8988T (cell line): ENCODE measurements around the gene PCP4L1.
A peak's percentile ranks its signal among the peaks of the same experiment; 100 is the strongest.
"Not testable (repeated sequence)": the region's sequence is repeated elsewhere in the genome, so short reads cannot be mapped to it uniquely, and the experiment has no call there.

Experiments used
- DNase-seq: peaks from one replicate; pipeline ENCODE4 v3.0.0; 2011

PCP4L1 gene

GRCh38 chr1:161274874-161275273 lies 16.3 kb downstream of the PCP4L1 start:
- DNase-seq, result no peak

DNA sequence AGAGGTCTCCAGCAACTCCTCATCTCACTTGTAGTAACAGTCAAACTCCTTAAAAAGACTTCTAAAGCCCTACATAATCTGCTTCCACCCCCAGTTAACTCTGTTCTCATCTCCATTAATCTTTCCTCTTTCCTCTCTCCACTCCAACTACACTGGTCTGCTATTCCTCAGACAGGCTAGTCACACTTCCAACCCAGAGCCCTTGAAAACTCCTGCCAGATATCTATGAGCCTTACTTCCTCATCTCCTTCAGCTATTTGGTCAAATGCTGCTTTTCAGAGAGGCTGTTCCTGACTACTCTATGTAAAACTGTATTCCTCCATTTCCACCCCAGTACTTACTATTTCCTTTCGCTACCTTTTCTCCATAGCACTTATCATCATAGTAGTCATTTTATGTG lies 24.4 kb downstream of the PCP4L1 start:
- DNase-seq, result no peak

DNA sequence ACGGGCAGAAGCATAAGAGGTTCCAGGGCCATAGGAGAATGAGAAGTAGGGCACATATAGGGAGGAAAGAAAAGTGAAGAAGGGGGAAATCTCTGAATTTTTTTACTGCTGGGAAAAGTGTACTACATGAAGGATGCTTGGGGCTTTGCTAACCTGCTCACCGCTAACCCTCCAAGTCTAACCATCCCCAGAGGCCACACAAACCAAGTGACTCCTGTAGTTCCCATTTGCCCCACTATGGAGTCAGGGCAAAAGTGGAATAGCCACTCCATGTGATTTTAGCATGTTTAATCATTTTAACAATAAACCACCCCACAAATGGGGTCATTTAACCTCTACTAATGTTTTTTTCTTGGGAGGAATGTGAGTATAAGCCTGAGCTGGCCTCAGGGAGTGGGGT lies 26.6 kb downstream of the PCP4L1 start:
- DNase-seq, result no peak

DNA sequence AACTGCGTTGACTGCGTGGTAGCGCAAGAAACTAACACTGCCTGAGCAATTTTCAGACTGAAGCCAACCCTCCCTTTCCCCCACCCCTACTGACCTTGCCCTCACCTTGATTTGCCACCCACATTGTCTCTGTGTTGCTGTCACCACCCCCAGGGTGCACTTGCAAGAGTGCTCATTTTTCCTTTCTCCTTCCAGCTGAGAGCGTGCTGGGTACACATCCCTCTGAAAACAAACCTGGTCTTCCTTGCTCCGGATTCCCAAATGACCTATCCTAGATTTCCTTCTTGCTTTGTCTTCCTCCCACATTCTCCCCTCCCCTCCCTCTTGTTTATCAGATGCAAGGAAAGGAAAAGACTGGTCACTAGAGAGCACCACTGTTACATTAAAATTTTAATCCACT lies 27.0 kb downstream of the PCP4L1 start:
- DNase-seq, result no peak

GRCh38 chr1:161287482-161288054 lies 29.0 kb downstream of the PCP4L1 start:
- no peak for DNase-seq

DNA sequence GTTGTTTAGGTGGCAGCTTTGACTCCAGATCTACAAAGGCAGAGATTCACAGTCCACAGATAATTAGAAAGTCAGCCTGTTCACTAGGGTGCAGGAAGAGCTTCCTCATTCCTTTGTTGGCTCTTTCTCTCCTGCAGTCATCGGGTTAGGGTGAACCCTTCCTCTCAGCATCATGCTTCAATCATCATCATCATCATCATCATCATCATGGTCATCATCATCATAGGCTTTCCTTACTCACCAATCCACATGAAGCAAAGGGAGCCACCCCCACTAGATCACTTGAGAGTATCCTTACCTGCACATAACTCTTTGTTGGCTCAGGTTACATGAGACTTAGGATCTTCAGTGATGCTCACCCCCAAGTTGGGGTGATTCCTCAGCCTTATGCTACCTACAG lies 32.2 kb downstream of the PCP4L1 start:
- DNase-seq, result no peak

DNA sequence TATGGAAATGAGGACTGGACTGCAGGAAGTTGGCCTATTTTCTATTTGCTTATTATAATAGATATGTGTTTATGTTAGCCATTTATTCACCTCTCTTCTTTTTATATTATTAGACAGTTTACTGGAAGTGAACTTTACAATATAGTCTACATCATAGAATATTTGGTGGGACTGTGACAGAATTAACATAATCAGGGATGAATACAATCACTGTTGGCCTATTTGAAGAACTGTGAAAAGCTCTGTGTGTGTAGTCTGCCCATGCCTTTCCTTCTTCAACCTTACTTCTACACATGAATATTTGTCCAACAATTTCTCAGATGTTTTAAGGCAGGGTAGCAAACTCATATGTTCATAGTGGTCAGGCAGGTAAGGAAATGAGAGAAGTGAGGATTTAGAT lies 38.9 kb downstream of the PCP4L1 start:
- DNase-seq, result no peak

DNA sequence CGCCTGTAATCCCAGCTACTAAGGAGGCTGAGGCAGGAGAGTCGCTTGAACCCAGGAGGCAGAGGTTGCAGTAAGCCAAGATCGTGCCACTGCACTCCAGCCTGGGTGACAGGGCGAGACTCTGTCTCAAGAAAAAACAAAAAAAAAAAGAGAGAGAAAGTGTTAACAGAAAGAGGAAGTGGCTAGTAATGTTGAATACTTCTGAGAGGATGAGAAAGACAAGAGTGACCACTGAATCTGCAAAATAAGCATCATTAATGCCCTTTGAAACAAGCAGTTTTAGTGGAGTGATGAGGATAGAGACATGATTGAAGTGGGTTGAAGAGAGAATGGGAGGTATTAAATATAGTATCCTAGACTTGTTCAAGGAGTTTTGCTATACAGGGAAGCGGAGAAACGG lies 39.6 kb downstream of the PCP4L1 start:
- no peak for DNase-seq

DNA sequence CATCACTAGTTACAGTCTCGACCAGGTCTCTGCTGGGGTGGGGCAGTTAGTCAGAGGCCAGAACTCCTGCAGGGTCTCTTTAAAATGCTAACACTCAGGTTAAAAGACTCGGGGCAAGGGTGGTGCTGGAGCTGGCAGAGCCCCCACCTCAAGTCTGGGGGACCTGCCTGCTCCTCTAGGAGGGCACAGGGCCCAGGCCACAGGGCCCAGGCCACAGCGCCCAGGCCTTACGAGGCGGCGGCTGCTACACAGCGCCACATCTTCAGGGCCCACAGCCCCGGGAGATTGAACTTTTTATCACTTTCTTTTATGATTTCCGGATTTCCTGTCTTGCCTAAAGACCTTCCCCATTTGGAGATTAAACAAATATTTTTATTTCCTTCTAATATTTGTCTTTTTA lies 40.8 kb downstream of the PCP4L1 start:
- no peak for DNase-seq

- no peak for DNase-seq
Measured at GRCh38 chr1:161300478-161300877, 41.9 kb downstream of the PCP4L1 start.

GRCh38 chr1:161304927-161305866 lies 46.7 kb downstream of the PCP4L1 start:
- no peak for DNase-seq

- peak; percentile 27 for DNase-seq
Measured at GRCh38 chr1:161305867-161306519, 47.4 kb downstream of the PCP4L1 start.

GRCh38 chr1:161307230-161307768 lies 48.8 kb downstream of the PCP4L1 start:
- no peak for DNase-seq

DNA sequence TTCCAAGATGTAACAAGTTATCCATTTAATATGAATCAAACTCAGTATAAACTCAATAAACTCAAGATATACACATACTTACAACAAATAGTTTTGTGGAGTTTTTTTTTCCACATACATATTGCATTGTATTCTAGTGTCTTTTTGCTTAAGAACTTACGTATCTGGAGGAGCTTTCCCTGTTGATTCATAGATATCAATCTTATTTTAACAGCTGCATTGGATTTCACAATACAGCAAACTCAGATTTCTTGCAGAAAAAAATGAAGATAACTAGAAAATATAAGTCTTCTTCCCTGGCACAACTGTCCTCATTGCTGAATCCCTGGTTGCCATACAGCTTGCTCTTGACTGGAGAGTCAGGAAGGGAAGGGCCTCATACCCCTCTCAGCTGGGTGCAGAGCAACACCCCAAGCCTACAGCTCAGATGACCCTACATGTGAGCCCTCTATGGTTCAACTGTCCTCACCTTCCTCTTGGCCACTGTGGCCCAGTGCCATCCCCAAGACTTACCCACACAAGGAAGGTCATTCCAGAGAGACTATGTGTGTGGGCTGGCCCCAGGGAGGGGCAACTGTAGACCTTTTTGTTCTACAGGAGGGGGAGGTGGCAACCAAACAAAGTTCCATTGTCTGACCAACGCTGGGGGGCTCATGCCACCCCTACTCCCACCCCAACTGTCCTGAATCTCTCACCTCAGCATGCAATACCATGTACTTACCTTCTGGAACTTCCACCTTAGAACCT lies 49.5 kb downstream of the PCP4L1 start:
- no peak for DNase-seq

DNA sequence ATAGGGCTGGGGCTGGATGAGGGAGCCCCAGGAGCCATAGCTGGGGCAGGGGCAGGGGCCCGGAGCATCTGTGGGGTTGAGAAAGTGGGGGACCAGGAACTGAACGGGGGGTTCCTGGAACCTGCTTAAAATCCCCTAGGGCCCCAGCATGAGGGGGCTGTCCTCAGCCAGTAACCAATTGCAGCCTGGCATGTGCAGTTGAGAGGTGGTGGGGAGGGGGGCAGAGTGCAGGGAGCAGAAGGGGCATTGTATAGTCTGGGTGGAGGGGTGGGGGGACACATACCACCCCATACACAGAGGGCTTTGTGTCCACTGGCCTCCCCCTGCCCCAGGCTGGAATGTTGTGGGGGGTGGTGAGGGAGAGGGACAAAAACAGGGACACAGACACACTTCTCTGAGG lies 51.3 kb downstream of the PCP4L1 start, which contains the start of gene MPZ:
Gene MPZ, minus strand, starts transcription at position 101 of the 400 bp plus-strand sequence. Its CDS starts 63 bp downstream, at position 38.
- DNase-seq, result no peak

- DNase-seq, result no peak
Measured at GRCh38 chr1:161311595-161312181, 53.1 kb downstream of the PCP4L1 start.

- DNase-seq, result no peak
Measured at GRCh38 chr1:161313554-161314200, 55.1 kb downstream of the PCP4L1 start.

DNA sequence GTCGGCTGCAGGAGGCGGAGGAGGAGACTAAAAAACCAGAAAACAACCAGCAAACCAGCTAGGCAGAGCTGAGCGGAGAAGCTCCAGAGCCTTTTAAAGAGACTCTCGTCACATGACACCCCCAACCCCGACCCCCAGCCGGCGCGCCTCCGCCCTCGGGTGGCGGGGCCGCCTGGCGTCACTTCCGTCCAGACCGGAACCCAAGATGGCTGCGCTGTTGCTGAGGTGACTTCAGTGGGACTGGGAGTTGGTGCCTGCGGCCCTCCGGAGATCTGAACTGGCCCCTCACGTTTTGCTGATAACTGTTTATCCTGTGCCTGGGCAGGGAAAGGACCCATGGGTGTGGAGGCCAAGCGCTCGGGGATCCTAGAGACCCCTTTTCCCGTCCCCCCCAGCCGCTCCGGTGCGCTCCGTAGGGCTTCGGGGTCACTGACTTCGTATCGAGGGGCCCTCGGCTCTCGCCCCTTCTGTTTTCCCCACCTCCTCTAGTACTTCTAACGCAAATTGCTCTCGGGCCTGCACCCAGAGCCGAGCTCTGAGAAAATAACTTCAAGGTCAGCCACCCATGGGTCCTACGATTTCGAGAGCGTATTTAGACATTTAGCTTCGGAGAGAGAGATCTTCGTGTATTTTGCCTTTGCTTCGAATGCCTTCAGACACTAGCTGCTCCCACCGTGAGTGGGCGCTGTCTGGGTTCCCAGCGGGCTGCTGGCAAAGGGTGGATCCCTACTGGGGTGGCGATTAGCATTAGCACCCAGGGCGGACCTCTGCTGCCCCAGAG lies 55.8 kb downstream of the PCP4L1 start, which contains the start of gene SDHC:
Gene SDHC, plus strand, starts transcription at position 181 of the 781 bp plus-strand sequence. Its CDS starts 25 bp downstream, at position 206.
- peak; percentile 84 for DNase-seq

DNA sequence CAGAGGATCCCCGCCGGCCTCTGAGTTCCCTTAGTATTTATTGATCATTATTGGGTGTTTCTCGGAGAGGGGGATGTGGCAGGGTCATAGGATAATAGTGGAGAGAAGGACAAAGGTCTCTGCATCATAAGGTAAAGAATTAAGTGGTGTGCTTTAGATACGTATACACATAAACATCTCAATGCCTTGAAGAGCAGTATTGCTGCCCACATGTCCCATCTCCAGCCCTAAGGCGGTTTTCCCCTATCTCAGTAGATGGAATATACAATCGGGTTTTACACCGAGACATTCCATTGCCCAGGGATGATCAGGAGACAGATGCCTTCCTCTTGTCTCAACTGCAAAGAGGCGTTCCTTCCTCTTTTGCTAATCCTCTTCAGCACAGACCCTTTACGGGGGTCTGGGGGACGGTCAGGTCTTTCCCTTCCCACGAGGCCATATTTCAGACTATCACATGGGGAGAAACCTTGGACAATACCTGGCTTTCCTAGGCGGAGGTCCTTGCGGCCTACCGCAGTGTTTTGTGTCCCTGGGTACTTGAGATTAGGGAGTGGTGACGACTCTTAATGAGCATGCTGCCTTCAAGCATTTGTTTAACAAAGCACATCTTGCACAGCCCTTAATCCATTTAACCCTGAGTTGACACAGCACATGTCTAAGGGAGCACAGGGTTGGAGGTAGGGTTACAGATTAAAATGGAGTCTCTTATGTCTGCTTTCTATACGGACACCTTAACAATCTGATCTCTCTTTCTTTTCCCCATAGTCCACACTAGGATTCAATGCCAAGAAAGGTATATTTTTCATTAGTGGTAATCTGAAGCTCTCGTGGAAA lies 57.5 kb downstream of the PCP4L1 start:
- DNase-seq, result not testable (repeated sequence)

- no peak for DNase-seq
Measured at GRCh38 chr1:161324020-161324419, 65.5 kb downstream of the PCP4L1 start.
